Activated naive CD8-positive, alpha-beta T cell treated with anti-CD3 and anti-CD28 coated beads, Interleukin-2, amount 10 ng/mL, durations not matched to agents 7 days and 5 days (primary cell): ENCODE data around the gene NADK. TPM values are rescaled to one million over a fixed set of nuclear protein-coding genes. Genes with fewer than 3 reads are reported as not detected.
"Not testable (repeated sequence)": the region's sequence is repeated elsewhere in the genome, so short reads cannot be mapped to it uniquely, and the experiment has no call there.

Experiments used
- ATAC-seq: fragments of 150-1000 bp; cut with Tn5 transposase; one replicate; pipeline ENCODE4 v1.10.0; 2021; ENCODE audit warnings: low read depth, moderate library complexity
- POLR2A ChIA-PET: fragments of 350-600 bp; sonication (Branson Sonifier 250); formaldehyde crosslinking; loops from one replicate; lab custom pipeline; 2021; ENCODE audit warnings: antibody characterized with exemption; lab: Charles Lee
- DNase-seq: peaks from one replicate; pipeline ENCODE4 v3.0.0; 2021
- H3K27ac Mint-ChIP-seq: one replicate; pipeline ENCODE4 v1.8.0; 2022; ENCODE audit warnings: mild to moderate bottlenecking, mixed read lengths
- H3K27me3 Mint-ChIP-seq: one replicate; pipeline ENCODE4 v1.8.0; 2022; ENCODE audit warnings: mild to moderate bottlenecking, moderate library complexity, mixed read lengths
- H3K36me3 Mint-ChIP-seq: one replicate; pipeline ENCODE4 v1.8.0; 2021; ENCODE audit warnings: mild to moderate bottlenecking, mixed read lengths
- H3K4me1 Mint-ChIP-seq: one replicate; pipeline ENCODE4 v1.8.0; 2021; ENCODE audit warnings: mixed read lengths
- H3K4me3 Mint-ChIP-seq: one replicate; pipeline ENCODE4 v1.8.0; 2022; ENCODE audit warnings: mild to moderate bottlenecking, moderate library complexity, mixed read lengths
- H3K9me3 Mint-ChIP-seq: one replicate; pipeline ENCODE4 v1.8.0; 2021; ENCODE audit warnings: mixed read lengths
- total RNA-seq, 2 experiments: library from RNA; stranded (reverse); gene quantifications; one replicate each; pipeline ENCODE4 v1.2.3, GENCODE V29; 2021

The NADK gene
- total RNA-seq, 2 experiments from 2014 or later = 69.7 to 74.3 TPM

GRCh38 chr1:1738799-1739337 lies 39.4 kb downstream of the NADK start:
- H3K27me3 Mint-ChIP-seq, H3K27ac Mint-ChIP-seq, H3K4me1 Mint-ChIP-seq, H3K36me3 Mint-ChIP-seq, DNase-seq, POLR2A ChIA-PET, H3K4me3 Mint-ChIP-seq, H3K9me3 Mint-ChIP-seq: not testable (repeated sequence)
- peak; percentile 64 for ATAC-seq

- H3K36me3 Mint-ChIP-seq, H3K4me1 Mint-ChIP-seq, H3K9me3 Mint-ChIP-seq, POLR2A ChIA-PET, H3K27me3 Mint-ChIP-seq, H3K4me3 Mint-ChIP-seq, ATAC-seq, DNase-seq, H3K27ac Mint-ChIP-seq: not testable (repeated sequence)
Measured at GRCh38 chr1:1737675-1738590, 40.3 kb downstream of the NADK start.

- ATAC-seq = no peak
- no peak for DNase-seq
- H3K4me3 Mint-ChIP-seq = no peak overlapping the region
- H3K36me3 Mint-ChIP-seq = peaks cover 10% of the 10 kb centered on the region
- H3K9me3 Mint-ChIP-seq = no peaks in the 10 kb centered on the region
- POLR2A ChIA-PET = no interaction called here
- H3K27ac Mint-ChIP-seq = no peak overlapping the region
- no peaks in the 10 kb centered on the region for H3K27me3 Mint-ChIP-seq
- peaks cover 7% of the 10 kb centered on the region for H3K4me1 Mint-ChIP-seq
Measured at GRCh38 chr1:1732381-1732780, 45.9 kb downstream of the NADK start.

- ATAC-seq (no peak), DNase-seq (no peak)
- Mint-ChIP-seq H3K4me1 (peaks cover 7% of the 10 kb centered on the region), H3K27ac (no peak overlapping the region), H3K4me3 (no peak overlapping the region), H3K36me3 (peaks cover 10% of the 10 kb centered on the region), H3K27me3 (no peaks in the 10 kb centered on the region), H3K9me3 (no peaks in the 10 kb centered on the region)
- POLR2A ChIA-PET = no interaction called here
Measured at GRCh38 chr1:1730870-1731269, 47.4 kb downstream of the NADK start.

GRCh38 chr1:1730230-1730629 lies 48.0 kb downstream of the NADK start:
- H3K4me3 Mint-ChIP-seq, DNase-seq, ATAC-seq, H3K27me3 Mint-ChIP-seq, H3K27ac Mint-ChIP-seq, POLR2A ChIA-PET, H3K9me3 Mint-ChIP-seq, H3K4me1 Mint-ChIP-seq, H3K36me3 Mint-ChIP-seq: not testable (repeated sequence)

- H3K27me3 Mint-ChIP-seq, ATAC-seq, H3K4me3 Mint-ChIP-seq, POLR2A ChIA-PET, H3K36me3 Mint-ChIP-seq, H3K4me1 Mint-ChIP-seq, DNase-seq, H3K9me3 Mint-ChIP-seq: not testable (repeated sequence)
- peak overlapping the region; percentile 79 for H3K27ac Mint-ChIP-seq
Measured at GRCh38 chr1:1729116-1729816, 49.0 kb downstream of the NADK start.

- H3K36me3 Mint-ChIP-seq, DNase-seq, ATAC-seq: not testable (repeated sequence)
Measured at GRCh38 chr1:1728308-1729005, 49.8 kb downstream of the NADK start.

GRCh38 chr1:1727131-1727651 lies 51.1 kb downstream of the NADK start:
- POLR2A ChIA-PET, H3K36me3 Mint-ChIP-seq, DNase-seq, H3K9me3 Mint-ChIP-seq, H3K27ac Mint-ChIP-seq, H3K27me3 Mint-ChIP-seq, ATAC-seq, H3K4me1 Mint-ChIP-seq, H3K4me3 Mint-ChIP-seq: not testable (repeated sequence)

More at GRCh38 chr1:1728308-1729005, 49.8 kb downstream of the NADK start:
- Mint-ChIP-seq H3K4me3 (peak overlapping the region; percentile 68), H3K27ac (peak overlapping the region; percentile 86)
- POLR2A ChIA-PET, H3K4me1 Mint-ChIP-seq, H3K27me3 Mint-ChIP-seq, H3K9me3 Mint-ChIP-seq: not testable (repeated sequence)

GRCh38 chr1:1726088-1726487 lies 52.2 kb downstream of the NADK start:
- H3K4me3 Mint-ChIP-seq, H3K9me3 Mint-ChIP-seq, POLR2A ChIA-PET, H3K27me3 Mint-ChIP-seq, ATAC-seq, DNase-seq, H3K36me3 Mint-ChIP-seq, H3K4me1 Mint-ChIP-seq: not testable (repeated sequence)
- peak overlapping the region; percentile 45 for H3K27ac Mint-ChIP-seq

GRCh38 chr1:1724035-1724864 lies 54.0 kb downstream of the NADK start, which contains the start of gene CDK11A:
Gene CDK11A (minus strand): TSS chr1:1724357. CDS start chr1:1722818, 1,539 bp downstream.
- not testable (repeated sequence) for H3K9me3 Mint-ChIP-seq, H3K27me3 Mint-ChIP-seq, H3K36me3 Mint-ChIP-seq, H3K4me1 Mint-ChIP-seq
- H3K4me3 Mint-ChIP-seq = peak within 1 kb of the TSS; percentile 96
- H3K27ac Mint-ChIP-seq = peak within 1 kb of the TSS; percentile 98
- peak; percentile 97 for ATAC-seq
- POLR2A ChIA-PET = interaction anchor here (0.6 to 1.3 kb wide), 4 partner anchors 29 to 185 kb away, joined by 3 to 5 read pairs (median 4); partner anchors contain the start of gene NADK
- peak; percentile 95 for DNase-seq

- ATAC-seq = no peak
- no peak for DNase-seq
- Mint-ChIP-seq H3K36me3 (peaks cover 11% of the 10 kb centered on the region), H3K27ac (peak overlapping the region; percentile 25), H3K4me3 (no peak overlapping the region), H3K27me3 (no peaks in the 10 kb centered on the region), H3K9me3 (no peaks in the 10 kb centered on the region), H3K4me1 (peaks cover 4% of the 10 kb centered on the region)
- POLR2A ChIA-PET = interaction anchor here (1.1 kb wide), 1 partner anchor 63 kb away, joined by 3 read pairs; no protein-coding TSS in a partner anchor
Measured at GRCh38 chr1:1721201-1721600, 57.1 kb downstream of the NADK start.
